ENCODE measurements around the gene AOPEP. TPM values are rescaled to one million over a fixed set of nuclear protein-coding genes. Genes with fewer than 3 reads are reported as not detected.
A peak's percentile ranks its signal among the peaks of the same experiment; 100 is the strongest.
"Not testable (repeated sequence)": the region's sequence is repeated elsewhere in the genome, so short reads cannot be mapped to it uniquely, and the experiment has no call there.

The AOPEP gene
- total RNA-seq, 2 donors from 2014 or later: 40.4 to 42.1 TPM

GRCh38 chr9:94872083-94872833, 145.8 kb downstream of the AOPEP start:
- intact Hi-C loops (cut with DNase I, micrococcal nuclease): no loop called here
- no peak for DNase-seq
- ATAC-seq: no peak

GRCh38 chr9:94872891-94873511, 146.5 kb downstream of the AOPEP start:
- intact Hi-C loops (cut with DNase I, micrococcal nuclease): no loop called here
- ATAC-seq (peak; percentile 69), DNase-seq (no peak)

GRCh38 chr9:94874316-94874715, 147.8 kb downstream of the AOPEP start:
- ATAC-seq (no peak), DNase-seq (no peak)
- intact Hi-C loops (cut with DNase I, micrococcal nuclease): no loop called here

GRCh38 chr9:94875300-94876020, 149.0 kb downstream of the AOPEP start:
- intact Hi-C loops (cut with DNase I, micrococcal nuclease): no loop called here
- ATAC-seq (peak; percentile 96), DNase-seq (no peak)

GRCh38 chr9:94878804-94879203, 152.3 kb downstream of the AOPEP start:
- ATAC-seq; DNase-seq; intact Hi-C loops (cut with DNase I, micrococcal nuclease): not testable (repeated sequence)

- ATAC-seq (no peak), DNase-seq (no peak)
- intact Hi-C loops (cut with DNase I, micrococcal nuclease): no loop called here
Measured at GRCh38 chr9:94879230-94879629, 152.7 kb downstream of the AOPEP start.

- intact Hi-C loops (cut with DNase I, micrococcal nuclease): no loop called here
- ATAC-seq (no peak), DNase-seq (no peak)
Measured at GRCh38 chr9:94881023-94881422, 154.5 kb downstream of the AOPEP start.

GRCh38 chr9:94881454-94881853, 155.0 kb downstream of the AOPEP start:
- ATAC-seq (no peak), DNase-seq (no peak)
- intact Hi-C loops (cut with DNase I, micrococcal nuclease): no loop called here

- ATAC-seq (no peak), DNase-seq (no peak)
- intact Hi-C loops (cut with DNase I, micrococcal nuclease): no loop called here
Measured at GRCh38 chr9:94881940-94882339, 155.4 kb downstream of the AOPEP start.

GRCh38 chr9:94882966-94883641, 156.6 kb downstream of the AOPEP start:
- ATAC-seq (no peak), DNase-seq (no peak)
- intact Hi-C loops (cut with DNase I, micrococcal nuclease): no loop called here

- intact Hi-C loops (cut with DNase I, micrococcal nuclease): no loop called here
- DNase-seq (no peak), ATAC-seq (peak; percentile 51)
Measured at GRCh38 chr9:94885854-94886447, 159.5 kb downstream of the AOPEP start.

- DNase-seq (no peak), ATAC-seq (no peak)
- intact Hi-C loops (cut with DNase I, micrococcal nuclease): no loop called here
Measured at GRCh38 chr9:94887721-94888120, 161.2 kb downstream of the AOPEP start.

GRCh38 chr9:94888775-94889174, 162.3 kb downstream of the AOPEP start:
- DNase-seq: no peak
- intact Hi-C loops (cut with DNase I, micrococcal nuclease): no loop called here
- ATAC-seq: no peak

- DNase-seq: no peak
- intact Hi-C loops (cut with DNase I, micrococcal nuclease): no loop called here
- no peak for ATAC-seq
Measured at GRCh38 chr9:94889628-94890027, 163.1 kb downstream of the AOPEP start.

- intact Hi-C loops (cut with DNase I, micrococcal nuclease): no loop called here
- no peak for ATAC-seq
- no peak for DNase-seq
Measured at GRCh38 chr9:94891183-94891582, 164.7 kb downstream of the AOPEP start.

GRCh38 chr9:94892675-94893074, 166.2 kb downstream of the AOPEP start:
- no peak for ATAC-seq
- intact Hi-C loops (cut with DNase I, micrococcal nuclease): no loop called here

GRCh38 chr9:94894094-94894699, 167.7 kb downstream of the AOPEP start:
- no peak for DNase-seq
- ATAC-seq: no peak
- intact Hi-C loops (cut with DNase I, micrococcal nuclease): no loop called here

More at GRCh38 chr9:94892675-94893074, 166.2 kb downstream of the AOPEP start:
- DNase-seq: no peak

GRCh38 chr9:94895668-94896067, 169.2 kb downstream of the AOPEP start:
- intact Hi-C loops (cut with DNase I, micrococcal nuclease): no loop called here
- no peak for ATAC-seq
- DNase-seq: no peak

- no peak for DNase-seq
- intact Hi-C loops (cut with DNase I, micrococcal nuclease): no loop called here
- no peak for ATAC-seq
Measured at GRCh38 chr9:94896512-94896911, 170.0 kb downstream of the AOPEP start.
